ENCODE data around the gene MICAL3. TPM values are rescaled to one million over a fixed set of nuclear protein-coding genes. Genes with fewer than 3 reads are reported as not detected.

Gene MICAL3
- total and polyA plus RNA-seq, 2 of the 8 experiments (the other 6 are each of a cell fraction or from before 2014, with no cell fraction given) = 8.3 to 41.8 TPM

DNA sequence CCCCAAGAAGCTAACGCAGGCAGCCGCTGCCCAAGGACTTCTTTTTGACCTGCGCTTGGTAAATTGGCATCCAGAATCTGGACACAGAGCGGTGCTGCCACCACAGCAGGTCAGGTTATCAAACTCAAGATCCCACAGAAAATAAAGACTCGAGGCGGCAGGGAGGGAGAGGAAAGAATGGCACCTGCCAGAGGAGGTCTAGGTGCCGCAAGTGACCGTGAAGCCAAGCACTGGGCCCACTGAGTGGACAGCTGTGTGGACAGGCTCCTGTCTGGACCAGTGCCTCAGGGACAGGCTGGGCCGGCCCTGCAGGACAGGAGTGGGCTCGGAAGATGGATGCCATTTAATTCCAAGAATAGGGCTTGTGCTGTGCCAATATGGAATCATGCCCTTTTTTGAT lies 277.4 kb downstream of the MICAL3 start:
- no peak overlapping the region for H2BK120ac ChIP-seq (replicated peaks; ENCODE audit: low read depth, low read length)
- H3K79me2 ChIP-seq (ENCODE audit: control insufficient read depth in 1 of 2, insufficient read depth in 2 of 2, low read length in 2 of 2) = no peaks in the 10 kb centered on the region; a peak in 1 of 4 replicates
- 98% methylated on average over 10 of the region's 10 CpGs; no CpG with 5 or more reads in 1 of the 2 experiments for WGBS, 2 experiments (ENCODE audit: extremely low coverage in 1 of 2, insufficient coverage in 1 of 2, insufficient read length in 1 of 2, insufficient replicate concordance in 2 of 2, low coverage in 1 of 2, low lambda C conversion rate in 2 of 2, missing lambda C conversion rate in 1 of 2)
- no peak overlapping the region for H3K14ac ChIP-seq (ENCODE audit: insufficient read length)
- DNase-seq (ENCODE audit: low read depth in 1 of 2, low spot score in 2 of 2) (no peak), FAIRE-seq (no peak)
- H3K4ac ChIP-seq (replicated peaks; ENCODE audit: insufficient read length, low read depth, low read length) = no peak overlapping the region
- H3K23ac ChIP-seq (ENCODE audit: insufficient read length) = no peak overlapping the region
- H3K79me1 ChIP-seq (ENCODE audit: low read depth, low read length) = peaks cover 6% of the 10 kb centered on the region; the same call in 1 of the 2 replicates
- H4K91ac ChIP-seq (replicated peaks; ENCODE audit: insufficient read length, low read length) = no peak overlapping the region
- H3K9me3 ChIP-seq (ENCODE audit: insufficient read depth in 2 of 2, low read depth in 1 of 2, low read length in 1 of 2) = no peaks in the 10 kb centered on the region
- H2BK15ac ChIP-seq (ENCODE audit: low read length) = no peak overlapping the region
- ChIA-PET POLR2A (ENCODE audit: partially characterized antibody) (interaction anchor here (2.0 to 2.3 kb wide), 2 partner anchors 26 to 27 kb away, joined by 5 to 9 read pairs; partner anchors contain the start of gene BID), CTCF (ENCODE audit: partially characterized antibody) (interaction anchor here (0.6 to 12.0 kb wide), 2 partner anchors 41 to 1550 kb away, joined by 3 to 174 read pairs; no protein-coding TSS in a partner anchor)
- H3K9ac ChIP-seq (replicated peaks in 1 of 4; ENCODE audit: extremely low read depth in 1 of 4, low read depth in 3 of 4, low read length in 3 of 4) = no peak overlapping the region
- H3K4me2 ChIP-seq (ENCODE audit: insufficient read depth in 1 of 2, low read depth in 2 of 2, low read length in 2 of 2) = no peak overlapping the region
- no peaks in the 10 kb centered on the region for H3K36me3 ChIP-seq (ENCODE audit: control insufficient read depth in 2 of 4, insufficient read depth in 4 of 4, low read length in 3 of 4)
- H4K20me1 ChIP-seq (replicated peaks in 1 of 2; ENCODE audit: control insufficient read depth in 1 of 2, insufficient read depth in 2 of 2, low read length in 2 of 2) = peaks cover 2 to 3% of the 10 kb centered on the region in 2 experiments
- H3K56ac ChIP-seq (replicated peaks; ENCODE audit: insufficient read length, low read depth, low read length) = no peak overlapping the region
- H4K8ac ChIP-seq (ENCODE audit: extremely low read depth, insufficient read depth, low read length) = no peak overlapping the region
- no peak overlapping the region for H3K27ac ChIP-seq (ENCODE audit: low read depth, low read length)
- H3K4me3 ChIP-seq (ENCODE audit: extremely low read depth in 1 of 4, insufficient read depth in 2 of 4, low read depth in 3 of 4, low read length in 4 of 4) = no peak overlapping the region
- no peaks in the 10 kb centered on the region for H3K27me3 ChIP-seq (replicated peaks in 1 of 4; ENCODE audit: control insufficient read depth in 3 of 4, extremely low read depth in 1 of 4, insufficient read depth in 3 of 4, low read length in 3 of 4)
- peaks cover 0 to 7% (median 4%) of the 10 kb centered on the region in 4 experiments; a peak in 5 of 7 replicates for H3K4me1 ChIP-seq (replicated peaks in 1 of 4; ENCODE audit: control insufficient read depth in 3 of 4, insufficient read depth in 4 of 4, low read length in 3 of 4)
- no peak overlapping the region for H3K18ac ChIP-seq (ENCODE audit: extremely low read depth, low read length)
- H2BK5ac ChIP-seq (ENCODE audit: low read depth, low read length) = no peak overlapping the region
- H2BK12ac ChIP-seq (ENCODE audit: low read depth, low read length) = no peak overlapping the region
- peaks cover 2% of the 10 kb centered on the region; the same call in 1 of the 2 replicates for H3K23me2 ChIP-seq (ENCODE audit: low read depth, low read length)
- H2AK5ac ChIP-seq (ENCODE audit: low read depth, low read length) = no peak overlapping the region
- H2AFZ ChIP-seq (ENCODE audit: low read length) = no peak overlapping the region
- no peak overlapping the region for H2BK20ac ChIP-seq (ENCODE audit: low read length)
- H4K5ac ChIP-seq (ENCODE audit: insufficient read length, low read depth, low read length) = no peak overlapping the region
- TF ChIP-seq SP4 (IDR thresholded peaks at IDR 0.05; ENCODE audit: low read length) (no peak), ZNF274 (IDR thresholded peaks at IDR 0.05; ENCODE audit: borderline replicate concordance, extremely low read depth, low read length) (no peak), SIRT6 (IDR thresholded peaks at IDR 0.05; ENCODE audit: low read length) (no peak), CEBPB (IDR thresholded peaks at IDR 0.05; ENCODE audit: low read depth, low read length) (no peak), MAFK (IDR thresholded peaks at IDR 0.05; ENCODE audit: low read depth, low read length) (no peak)
